ENCODE data around the gene FGD5.
A peak's percentile ranks its signal among the peaks of the same experiment; 100 is the strongest.

FGD5 gene

GRCh38 chr3:14789640-14790285, 29.0 kb upstream of the FGD5 start:
- no peak for DNase-seq

GRCh38 chr3:14791343-14791945, 27.3 kb upstream of the FGD5 start:
- DNase-seq: peak; percentile 71

GRCh38 chr3:14792691-14793121, 26.1 kb upstream of the FGD5 start:
- no peak for DNase-seq

DNA sequence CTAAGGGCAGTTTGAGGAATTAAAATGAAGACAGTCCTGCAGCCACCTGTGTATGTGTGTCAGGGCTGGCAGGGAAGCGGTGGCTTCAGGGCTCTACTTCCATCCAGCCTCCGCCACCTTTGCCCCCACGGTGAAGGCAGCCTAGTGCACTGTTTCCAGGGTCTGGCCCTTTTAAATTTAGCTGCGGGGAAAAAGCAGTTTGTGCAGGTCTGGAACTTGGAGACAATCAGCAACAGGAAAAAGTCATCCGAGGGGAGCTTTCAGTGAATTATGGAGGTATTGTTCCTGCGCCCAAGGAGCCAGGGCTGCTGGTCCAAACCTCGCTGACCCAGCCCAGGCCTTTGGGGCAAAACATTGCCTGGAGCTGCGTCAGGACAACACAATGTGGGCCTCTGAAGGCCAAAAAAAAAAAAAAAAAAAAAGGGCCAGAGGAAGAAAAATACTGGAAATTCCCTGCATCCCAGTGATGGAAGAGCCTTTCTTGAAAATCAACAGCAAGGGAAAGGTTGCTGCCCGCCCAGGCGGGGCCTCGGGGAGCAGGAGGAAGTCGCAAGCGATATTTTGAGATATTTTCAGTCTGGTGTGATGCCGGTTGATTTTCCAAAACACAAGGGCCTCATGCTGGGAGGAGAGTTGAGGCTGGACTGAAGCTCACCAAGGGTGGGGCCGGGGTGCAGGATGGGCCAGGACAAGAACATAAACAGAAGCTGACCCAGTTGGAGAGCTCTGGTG, 25.5 kb upstream of the FGD5 start:
- DNase-seq: no peak

GRCh38 chr3:14793858-14794234, 24.9 kb upstream of the FGD5 start:
- no peak for DNase-seq

- no peak for DNase-seq
Measured at GRCh38 chr3:14794435-14794834, 24.3 kb upstream of the FGD5 start.

GRCh38 chr3:14795996-14796395, 22.8 kb upstream of the FGD5 start:
- no peak for DNase-seq

GRCh38 chr3:14796403-14797077, 22.2 kb upstream of the FGD5 start:
- DNase-seq: no peak

GRCh38 chr3:14797731-14798130, 21.0 kb upstream of the FGD5 start:
- DNase-seq: no peak

- no peak for DNase-seq
Measured at GRCh38 chr3:14798231-14798630, 20.5 kb upstream of the FGD5 start.

- no peak for DNase-seq
Measured at GRCh38 chr3:14799146-14799545, 19.6 kb upstream of the FGD5 start.

- no peak for DNase-seq
Measured at GRCh38 chr3:14801031-14801430, 17.7 kb upstream of the FGD5 start.

DNA sequence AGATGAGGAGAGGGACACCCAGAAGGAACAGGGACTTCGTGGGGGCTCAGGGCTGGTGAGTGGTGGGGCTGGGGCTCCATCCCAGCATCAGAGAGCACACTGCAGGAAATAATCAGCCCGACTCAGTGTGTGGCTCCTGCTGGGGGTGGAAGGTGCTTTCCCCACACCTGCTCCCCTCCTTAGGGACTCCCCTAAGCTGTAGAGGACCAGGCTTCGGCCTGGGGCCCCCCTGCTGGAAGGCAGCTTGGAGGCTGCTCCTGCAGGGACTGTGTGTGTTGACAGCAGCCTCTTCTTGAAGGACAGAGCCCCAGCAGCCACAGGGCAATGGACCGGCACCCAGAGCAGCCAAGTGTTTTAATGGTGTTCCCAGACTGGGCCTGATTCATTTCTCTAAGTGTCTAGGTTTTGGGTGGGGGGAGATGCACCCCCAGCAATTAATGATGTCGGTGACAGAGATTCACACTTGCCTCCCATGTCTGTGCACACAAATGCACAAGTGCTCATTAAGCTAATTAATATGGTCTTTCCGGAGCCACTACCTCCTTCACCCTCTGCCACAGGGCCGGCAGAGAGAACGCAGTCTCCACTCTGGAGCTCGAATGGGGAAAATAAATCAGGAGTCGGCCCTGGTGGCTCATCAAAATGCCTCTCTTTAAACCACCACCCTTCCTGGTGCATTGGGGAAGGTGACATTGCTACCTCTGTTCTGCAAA, 16.9 kb upstream of the FGD5 start:
- DNase-seq: no peak

- no peak for DNase-seq
Measured at GRCh38 chr3:14802381-14802731, 16.4 kb upstream of the FGD5 start.

GRCh38 chr3:14803101-14803980, 15.4 kb upstream of the FGD5 start:
- DNase-seq: no peak

DNA sequence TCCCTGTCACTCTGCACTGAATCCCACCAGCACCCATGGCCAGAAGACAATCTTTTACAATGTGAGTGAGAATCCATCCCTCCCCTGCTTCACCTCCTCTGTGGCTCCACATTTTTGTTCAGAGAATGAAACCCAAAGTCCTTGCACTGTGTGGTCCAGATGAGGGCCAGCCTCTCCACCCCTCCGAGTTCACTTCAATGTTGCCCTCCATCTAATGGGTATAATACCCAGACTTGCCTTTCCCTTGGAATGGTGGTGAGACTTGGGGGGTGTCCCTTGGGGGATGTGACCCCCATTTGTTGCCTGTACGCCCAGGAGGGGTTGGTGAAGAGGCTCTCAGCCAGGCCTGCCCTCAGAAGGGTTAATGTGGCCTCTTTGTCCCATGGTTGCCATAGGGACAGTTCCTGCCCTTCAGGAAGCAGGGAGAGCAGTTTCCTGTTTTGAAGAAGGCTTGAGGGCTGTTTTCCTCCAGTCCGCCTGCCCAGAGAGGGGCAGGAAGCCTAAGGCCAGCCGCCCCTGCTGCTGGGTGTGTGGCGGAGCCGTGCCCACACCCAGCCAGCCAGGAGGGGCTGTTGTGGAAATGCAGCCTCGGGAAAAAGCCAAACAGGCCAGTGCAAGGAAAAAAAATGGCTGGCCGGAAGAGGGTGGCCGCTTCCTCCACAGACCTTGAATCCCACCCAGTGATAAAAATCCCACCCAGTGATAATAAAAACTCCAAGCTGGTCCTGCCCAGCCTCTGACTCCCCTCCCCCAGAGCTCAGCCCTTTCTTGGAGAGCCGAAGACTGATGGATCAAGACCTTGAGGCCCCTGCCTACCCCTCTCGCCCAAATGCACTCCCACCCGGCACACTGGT, 14.6 kb upstream of the FGD5 start:
- no peak for DNase-seq

DNA sequence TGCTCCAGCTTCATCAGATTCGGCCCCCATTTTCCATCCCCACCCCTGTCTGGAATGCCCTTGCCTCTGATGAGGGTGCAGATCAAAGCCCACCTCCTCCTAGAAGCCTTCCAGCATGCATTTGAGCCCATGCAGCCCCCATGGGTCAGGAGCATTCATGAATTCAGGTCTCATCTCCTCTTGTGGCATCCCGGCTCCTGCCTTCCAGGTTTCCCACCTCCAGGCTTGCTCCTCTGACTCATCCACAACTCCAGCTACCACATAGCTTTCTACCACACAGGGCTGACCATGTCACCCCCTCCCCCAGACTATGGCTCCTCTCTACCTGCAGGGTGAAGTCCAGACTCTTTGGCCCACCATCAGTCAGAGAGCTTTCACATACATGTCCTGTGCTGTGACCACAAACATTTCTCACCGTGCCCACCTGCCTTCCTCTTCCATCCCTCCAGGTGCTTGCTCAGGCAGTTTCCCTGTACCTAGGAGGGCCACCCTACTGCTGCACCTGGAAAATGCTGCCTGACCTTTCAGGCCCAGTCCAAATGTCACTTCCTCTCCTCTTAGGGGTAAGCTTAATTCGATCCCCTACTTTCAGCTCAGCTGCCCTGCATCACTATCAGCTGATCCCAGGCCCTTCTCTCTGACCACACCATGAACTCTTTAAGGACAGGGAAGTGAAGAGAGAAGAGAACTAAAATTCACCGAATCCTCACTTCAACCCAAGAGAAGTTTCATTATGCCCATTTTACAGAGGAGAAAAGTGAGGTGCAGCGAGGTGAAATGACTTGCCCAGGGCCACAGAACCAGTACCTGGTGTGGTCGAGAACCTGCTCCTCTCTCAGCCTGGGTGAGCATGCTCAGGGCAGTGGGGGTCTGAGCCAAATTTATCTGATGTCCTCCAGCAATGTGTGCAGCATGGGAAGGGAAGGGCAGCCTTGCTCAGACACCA, 13.7 kb upstream of the FGD5 start:
- DNase-seq: no peak

GRCh38 chr3:14805961-14806537, 12.7 kb upstream of the FGD5 start:
- DNase-seq: no peak

GRCh38 chr3:14806641-14807263, 12.0 kb upstream of the FGD5 start:
- no peak for DNase-seq

Data from NCI-H82 (cell line).